ENCODE results near the gene ROS1. TPM values are rescaled to one million over a fixed set of nuclear protein-coding genes. Genes with fewer than 3 reads are reported as not detected.

ROS1 gene
- polyA plus RNA-seq, 1 experiment, result not detected

GRCh38 chr6:117268924-117269323 is 156.8 kb downstream of the ROS1 start:
- Histone ChIP-seq H3K4me3 (ENCODE audit: low read depth, low read length) (no peak overlapping the region), H3K27me3 (ENCODE audit: control insufficient read depth, insufficient read depth, low read length) (peaks cover 82% of the 10 kb centered on the region), H3K9me3 (ENCODE audit: control insufficient read depth, insufficient read depth, low read length) (peaks cover 2% of the 10 kb centered on the region; the same call in 1 of the 2 replicates), H3K27ac (ENCODE audit: low read depth, low read length) (no peak overlapping the region)
- POLR2A ChIA-PET, result no interaction called here
- CTCF ChIA-PET, result no interaction called here
- no peak for DNase-seq (ENCODE audit: low read depth, low spot score)
- TF ChIP-seq CTCF (IDR thresholded peaks at IDR 0.05; ENCODE audit: low read depth, low read length), result no peak

- Histone ChIP-seq H3K4me3 (ENCODE audit: low read depth, low read length) (no peak overlapping the region), H3K27me3 (ENCODE audit: control insufficient read depth, insufficient read depth, low read length) (peaks cover 90% of the 10 kb centered on the region), H3K9me3 (ENCODE audit: control insufficient read depth, insufficient read depth, low read length) (peaks cover 7% of the 10 kb centered on the region; the same call in 1 of the 2 replicates), H3K27ac (ENCODE audit: low read depth, low read length) (no peak overlapping the region)
- CTCF ChIA-PET, result no interaction called here
- DNase-seq (ENCODE audit: low read depth, low spot score), result no peak
- POLR2A ChIA-PET, result no interaction called here
- no peak for TF ChIP-seq CTCF (IDR thresholded peaks at IDR 0.05; ENCODE audit: low read depth, low read length)
These were observed 157.8 kb downstream of the ROS1 start for GRCh38 chr6:117267766-117268534.

- Histone ChIP-seq H3K4me3 (ENCODE audit: low read depth, low read length) (no peak overlapping the region), H3K27ac (ENCODE audit: low read depth, low read length) (no peak overlapping the region), H3K27me3 (ENCODE audit: control insufficient read depth, insufficient read depth, low read length) (peaks cover 89% of the 10 kb centered on the region), H3K9me3 (ENCODE audit: control insufficient read depth, insufficient read depth, low read length) (peaks cover 7% of the 10 kb centered on the region; the same call in 1 of the 2 replicates)
- ChIA-PET CTCF (no interaction called here), POLR2A (no interaction called here)
- no peak for DNase-seq (ENCODE audit: low read depth, low spot score)
- no peak for TF ChIP-seq CTCF (IDR thresholded peaks at IDR 0.05; ENCODE audit: low read depth, low read length)
These were observed 158.7 kb downstream of the ROS1 start for GRCh38 chr6:117267054-117267347.

- CTCF ChIA-PET, result no interaction called here
- POLR2A ChIA-PET, result no interaction called here
- no peak for DNase-seq (ENCODE audit: low read depth, low spot score)
- H3K27ac ChIP-seq (ENCODE audit: low read depth, low read length), result no peak overlapping the region
- TF ChIP-seq CTCF (IDR thresholded peaks at IDR 0.05; ENCODE audit: low read depth, low read length), result no peak
- H3K27me3 ChIP-seq (ENCODE audit: control insufficient read depth, insufficient read depth, low read length), result peaks cover 84% of the 10 kb centered on the region
- no peak overlapping the region for H3K4me3 ChIP-seq (ENCODE audit: low read depth, low read length)
- H3K9me3 ChIP-seq (ENCODE audit: control insufficient read depth, insufficient read depth, low read length), result peaks cover 7% of the 10 kb centered on the region; the same call in 1 of the 2 replicates
These were observed 159.3 kb downstream of the ROS1 start for GRCh38 chr6:117266257-117267053.

Data from AG04450 (cell line).